ENCODE measurements around the gene IL31. TPM values are rescaled to one million over a fixed set of nuclear protein-coding genes. Genes with fewer than 3 reads are reported as not detected.

The IL31 gene
- not detected in 2 replicates for total RNA-seq

GRCh38 chr12:122174155-122174845 lies at the start of gene IL31:
IL31 (minus strand) TSS chr12:122174221; CDS start chr12:122174172, 49 bp downstream.

DNA sequence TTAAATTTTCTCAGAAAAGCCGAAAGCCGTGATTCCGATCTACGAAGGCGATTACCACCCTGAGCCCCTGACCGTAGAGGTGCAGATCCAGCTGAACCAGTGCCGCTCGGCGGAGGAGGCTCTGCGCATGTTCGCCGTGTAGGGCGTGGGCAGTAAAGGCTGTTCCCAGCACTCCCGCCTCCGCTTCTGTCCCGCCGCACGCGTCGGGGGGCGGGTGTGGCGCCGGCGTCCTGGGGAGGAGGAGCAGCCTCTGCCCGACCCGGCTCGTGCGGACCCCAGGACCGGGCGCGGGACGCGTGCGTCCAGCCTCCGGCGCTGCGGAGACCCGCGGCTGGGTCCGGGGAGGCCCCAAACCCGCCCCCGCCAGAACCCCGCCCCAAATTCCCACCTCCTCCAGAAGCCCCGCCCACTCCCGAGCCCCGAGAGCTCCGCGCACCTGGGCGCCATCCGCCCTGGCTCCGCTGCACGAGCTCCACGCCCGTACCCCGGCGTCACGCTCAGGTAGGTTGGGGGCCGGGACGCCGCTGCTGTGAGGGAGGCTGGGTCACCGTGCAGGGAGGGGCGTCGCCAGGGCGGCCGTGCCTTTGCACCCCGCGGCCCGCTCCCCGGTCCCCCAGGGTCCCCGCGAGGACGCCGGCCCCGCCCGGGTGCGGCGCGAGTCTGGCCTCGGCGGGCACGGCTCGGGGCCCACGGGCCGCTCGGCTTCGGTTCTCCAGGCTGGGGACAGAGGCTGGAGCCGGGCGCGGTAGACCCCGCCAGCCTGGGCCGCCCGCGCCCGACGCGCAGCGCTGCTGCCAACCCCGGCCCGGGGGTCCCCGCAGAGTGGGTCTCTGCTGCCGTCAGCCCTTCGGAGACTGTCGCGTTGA lies 29.5 kb upstream of the IL31 start, which contains the start of gene B3GNT4:
Gene B3GNT4, plus strand, starts transcription at position 409 of the 866 bp plus-strand sequence. CDS start 910 bp downstream, outside the sequence.

GRCh38 chr12:122182887-122183587 lies 9.0 kb upstream of the IL31 start, which contains the start of gene LRRC43:
LRRC43 (plus strand) TSS chr12:122183123; CDS start chr12:122183145, 22 bp downstream.

Other genes with a start within 250 kb of the IL31 start
- gene BCL7A, start 152.3 kb downstream of the IL31 start, total RNA-seq: 2.0 and 6.9 TPM in 2 replicates
- 14.2 and 18.0 TPM in 2 replicates for gene MLXIP, start 95.5 kb downstream of the IL31 start, total RNA-seq
- 0.43 and 1.8 TPM in 2 replicates for gene LRRC43, start 8.9 kb upstream of the IL31 start, total RNA-seq
- 0.70 TPM in 1 of 2 replicates, not detected in the other for gene B3GNT4, start 29.5 kb upstream of the IL31 start, total RNA-seq
- gene DIABLO, start 51.8 kb upstream of the IL31 start, total RNA-seq: 68.1 and 88.8 TPM in 2 replicates
- 8.8 and 10.4 TPM in 2 replicates for gene VPS33A, start 92.3 kb upstream of the IL31 start, total RNA-seq
- 30.1 and 36.0 TPM in 2 replicates for gene CLIP1, start 248.4 kb upstream of the IL31 start, total RNA-seq